Measurements from ENCODE around the gene ELF5. TPM values are rescaled to one million over a fixed set of nuclear protein-coding genes. Genes with fewer than 3 reads are reported as not detected.
A peak's percentile ranks its signal among the peaks of the same experiment; 100 is the strongest.

The ELF5 gene
- total RNA-seq, 1 experiment from 2014 or later: 0.61 TPM

DNA sequence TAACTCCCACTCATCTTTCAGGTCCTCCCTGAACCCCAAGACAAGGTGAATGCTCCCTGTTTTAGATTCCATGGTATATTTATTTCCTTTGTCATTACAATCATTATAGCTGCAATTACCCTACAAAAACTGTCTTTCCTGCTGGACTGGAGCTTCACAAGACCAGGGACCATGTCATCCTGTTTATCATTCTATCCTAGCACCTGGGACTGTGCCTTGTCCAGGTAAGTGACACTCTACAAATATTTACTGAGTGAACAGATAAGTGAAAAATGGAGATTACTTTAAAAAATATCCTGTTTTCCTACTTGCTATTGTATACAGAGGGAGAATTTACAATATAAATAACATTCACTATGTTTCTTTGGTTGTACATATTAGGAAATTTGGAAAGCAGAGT is 22.5 kb upstream of the ELF5 start:
- H3K79me2 ChIP-seq (ENCODE audit: low read depth): no peaks in the 10 kb centered on the region
- H3K9me2 ChIP-seq (ENCODE audit: insufficient read depth): no peaks in the 10 kb centered on the region
- H3K27me3 ChIP-seq (ENCODE audit: insufficient read depth, low read depth): no peaks in the 10 kb centered on the region
- H3K9me3 ChIP-seq (ENCODE audit: insufficient read depth, low read depth): no peaks in the 10 kb centered on the region
- no peaks in the 10 kb centered on the region for H3K36me3 ChIP-seq (ENCODE audit: low read depth)
- BruUV-seq (replicated peaks): no TSS peak
- TF ChIP-seq, protein P1, sequence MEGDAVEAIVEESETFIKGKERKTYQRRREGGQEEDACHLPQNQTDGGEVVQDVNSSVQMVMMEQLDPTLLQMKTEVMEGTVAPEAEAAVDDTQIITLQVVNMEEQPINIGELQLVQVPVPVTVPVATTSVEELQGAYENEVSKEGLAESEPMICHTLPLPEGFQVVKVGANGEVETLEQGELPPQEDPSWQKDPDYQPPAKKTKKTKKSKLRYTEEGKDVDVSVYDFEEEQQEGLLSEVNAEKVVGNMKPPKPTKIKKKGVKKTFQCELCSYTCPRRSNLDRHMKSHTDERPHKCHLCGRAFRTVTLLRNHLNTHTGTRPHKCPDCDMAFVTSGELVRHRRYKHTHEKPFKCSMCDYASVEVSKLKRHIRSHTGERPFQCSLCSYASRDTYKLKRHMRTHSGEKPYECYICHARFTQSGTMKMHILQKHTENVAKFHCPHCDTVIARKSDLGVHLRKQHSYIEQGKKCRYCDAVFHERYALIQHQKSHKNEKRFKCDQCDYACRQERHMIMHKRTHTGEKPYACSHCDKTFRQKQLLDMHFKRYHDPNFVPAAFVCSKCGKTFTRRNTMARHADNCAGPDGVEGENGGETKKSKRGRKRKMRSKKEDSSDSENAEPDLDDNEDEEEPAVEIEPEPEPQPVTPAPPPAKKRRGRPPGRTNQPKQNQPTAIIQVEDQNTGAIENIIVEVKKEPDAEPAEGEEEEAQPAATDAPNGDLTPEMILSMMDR (conservative IDR thresholded peaks at IDR 0.05): no peak
- TF ChIP-seq EZH2 (IDR thresholded peaks at IDR 0.05; ENCODE audit: low read depth): no peak
- DNase-seq: peak in 1 of 2 experiments; percentile 43
- no peaks in the 10 kb centered on the region for H4K20me1 ChIP-seq (ENCODE audit: insufficient read depth)
- intact Hi-C loops (cut with micrococcal nuclease; ENCODE audit: unreplicated experiment): loop anchor here (2.0 kb wide), 1 partner anchor 35 kb away; no protein-coding TSS in a partner anchor
- H2AFZ ChIP-seq: no peak overlapping the region
- H3F3A ChIP-seq (ENCODE audit: insufficient read depth, low read depth): peaks cover 7% of the 10 kb centered on the region
- CTCF ChIA-PET: interaction anchor here (0.6 kb wide), 1 partner anchor 38 kb away, joined by 4 read pairs; no protein-coding TSS in a partner anchor
- peaks cover 16% of the 10 kb centered on the region for H3K4me1 ChIP-seq (replicated peaks; ENCODE audit: insufficient read depth)
- H3K4me2 ChIP-seq: no peak overlapping the region
- POLR2A ChIA-PET (ENCODE audit: unreplicated experiment): no interaction called here
- H3K27ac ChIP-seq: no peak overlapping the region
- H3K4me3 ChIP-seq: no peak overlapping the region

DNA sequence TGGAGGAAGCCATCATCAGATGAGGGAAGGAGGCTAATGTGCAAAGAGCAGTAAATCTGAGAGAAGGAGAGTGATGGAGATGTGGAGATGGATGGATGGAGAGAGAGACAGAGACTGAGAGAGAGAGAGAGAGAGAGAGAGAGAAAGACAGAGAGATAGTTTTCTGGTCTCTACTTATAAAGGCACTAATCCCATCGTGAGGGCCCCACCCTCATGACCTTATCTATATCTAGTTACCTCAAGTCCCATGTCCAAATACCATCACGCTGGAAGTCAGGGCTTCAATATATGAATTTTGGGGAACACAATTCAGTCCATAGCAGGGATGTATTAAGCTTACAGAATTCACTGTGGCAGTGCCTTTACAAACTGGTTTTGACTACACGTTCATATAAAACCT is 21.2 kb upstream of the ELF5 start:
- ChIA-PET CTCF (no interaction called here), POLR2A (ENCODE audit: unreplicated experiment) (no interaction called here)
- DNase-seq: no peak
- Histone ChIP-seq H3K9me3 (ENCODE audit: insufficient read depth, low read depth) (no peaks in the 10 kb centered on the region), H3K4me2 (no peak overlapping the region), H3F3A (ENCODE audit: insufficient read depth, low read depth) (peaks cover 7% of the 10 kb centered on the region), H3K4me1 (replicated peaks; ENCODE audit: insufficient read depth) (peaks cover 16% of the 10 kb centered on the region), H3K27me3 (ENCODE audit: insufficient read depth, low read depth) (no peaks in the 10 kb centered on the region), H4K20me1 (ENCODE audit: insufficient read depth) (no peaks in the 10 kb centered on the region), H3K79me2 (ENCODE audit: low read depth) (no peaks in the 10 kb centered on the region), H3K9me2 (ENCODE audit: insufficient read depth) (no peaks in the 10 kb centered on the region), H3K27ac (no peak overlapping the region), H2AFZ (no peak overlapping the region), H3K36me3 (ENCODE audit: low read depth) (no peaks in the 10 kb centered on the region), H3K4me3 (no peak overlapping the region)
- no TSS peak for BruUV-seq (replicated peaks)
- intact Hi-C loops (cut with micrococcal nuclease; ENCODE audit: unreplicated experiment): no loop called here
- TF ChIP-seq EZH2 (IDR thresholded peaks at IDR 0.05; ENCODE audit: low read depth): no peak
- TF ChIP-seq, protein P1 (conservative IDR thresholded peaks at IDR 0.05): no peak

DNA sequence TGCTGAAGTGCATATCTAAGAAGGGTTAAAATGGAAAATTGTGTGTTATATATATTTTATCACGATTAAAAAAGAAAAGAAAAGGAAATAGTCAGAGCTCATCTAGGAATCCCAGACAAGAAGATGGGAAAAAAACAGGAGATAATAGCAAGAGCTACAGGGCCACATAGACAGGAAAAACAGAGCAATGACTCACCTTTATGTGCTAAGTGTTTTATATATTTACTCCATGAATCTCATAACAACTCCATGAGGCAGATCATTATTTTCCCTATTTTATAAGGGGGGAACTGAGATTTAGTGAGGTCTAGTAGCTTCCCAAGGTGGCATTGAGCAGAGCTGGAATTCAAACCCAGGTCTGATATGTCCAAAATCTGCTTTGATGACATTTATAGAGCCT is 18.1 kb upstream of the ELF5 start:
- CTCF ChIA-PET: interaction anchor here (0.6 kb wide), 1 partner anchor 262 kb away, joined by 3 read pairs; no protein-coding TSS in a partner anchor
- Histone ChIP-seq H3K4me1 (replicated peaks; ENCODE audit: insufficient read depth) (no peaks in the 10 kb centered on the region; the same call in 1 of the 2 replicates), H3K27ac (no peak overlapping the region), H3K9me3 (ENCODE audit: insufficient read depth, low read depth) (no peaks in the 10 kb centered on the region), H3K27me3 (ENCODE audit: insufficient read depth, low read depth) (no peaks in the 10 kb centered on the region), H2AFZ (no peak overlapping the region), H4K20me1 (ENCODE audit: insufficient read depth) (no peaks in the 10 kb centered on the region), H3K4me2 (no peak overlapping the region), H3K9me2 (ENCODE audit: insufficient read depth) (no peaks in the 10 kb centered on the region), H3K36me3 (ENCODE audit: low read depth) (no peaks in the 10 kb centered on the region), H3F3A (ENCODE audit: insufficient read depth, low read depth) (no peaks in the 10 kb centered on the region), H3K79me2 (ENCODE audit: low read depth) (no peaks in the 10 kb centered on the region), H3K4me3 (no peak overlapping the region)
- DNase-seq: no peak
- TF ChIP-seq, protein P1 (conservative IDR thresholded peaks at IDR 0.05): no peak
- TF ChIP-seq EZH2 (IDR thresholded peaks at IDR 0.05; ENCODE audit: low read depth): no peak
- BruUV-seq (replicated peaks): no TSS peak
- intact Hi-C loops (cut with micrococcal nuclease; ENCODE audit: unreplicated experiment): no loop called here
- POLR2A ChIA-PET (ENCODE audit: unreplicated experiment): interaction anchor here (0.7 kb wide), 1 partner anchor 654 kb away, joined by 3 read pairs; no protein-coding TSS in a partner anchor

Measured in PC-9 (cell line).